SK-N-SH treated with all-trans-retinoic acid at 6 μM for 48 hours (cell line): Measurements from ENCODE around the gene KIF1A.

ENCODE experiments used
- ARNTL ChIP-seq: fragments of 450-650 bp; formaldehyde crosslinking; IDR thresholded peaks from 2 replicates; pipeline ENCODE4 v1.5.0; 2020; ENCODE audit warnings: low read depth, mild to moderate bottlenecking, moderate library complexity, borderline replicate concordance
- ESRRG ChIP-seq: fragments of 250-450 bp; sonication (Bioruptor Pico); IDR thresholded peaks from 2 replicates; pipeline ENCODE4 v1.6.1; 2021; ENCODE audit warnings: mild to moderate bottlenecking
- OSR1 ChIP-seq: fragments of 250-450 bp; sonication (Bioruptor Pico); IDR thresholded peaks from 2 replicates; pipeline ENCODE4 v1.8.0; 2022; ENCODE audit warnings: moderate library complexity, mild to moderate bottlenecking, inconsistent platforms
- PATZ1 ChIP-seq: fragments of 250-450 bp; sonication (Bioruptor Pico); IDR thresholded peaks from 2 replicates; pipeline ENCODE4 v1.8.0; 2020; ENCODE audit warnings: mild to moderate bottlenecking, moderate library complexity, borderline replicate concordance
- RARB ChIP-seq: fragments of 250-450 bp; sonication (Bioruptor Pico); IDR thresholded peaks from 2 replicates; pipeline ENCODE4 v1.8.0; 2021; ENCODE audit warnings: mild to moderate bottlenecking, moderate library complexity
- TCF4 ChIP-seq: fragments of 250-450 bp; sonication (Bioruptor Pico); IDR thresholded peaks from 2 replicates; pipeline ENCODE4 v1.8.0; 2021; ENCODE audit warnings: mild to moderate bottlenecking, moderate library complexity, borderline replicate concordance
- ZFP3 ChIP-seq: fragments of 250-450 bp; sonication (Bioruptor Pico); IDR thresholded peaks from 2 replicates; pipeline ENCODE4 v1.5.0; 2020; ENCODE audit warnings: mild to moderate bottlenecking, moderate library complexity
- ZFP30 ChIP-seq: fragments of 450-650 bp; formaldehyde crosslinking; IDR thresholded peaks from 2 replicates; pipeline ENCODE4 v1.5.0; 2022; ENCODE audit warnings: mild to moderate bottlenecking, moderate library complexity
- ZNF8 ChIP-seq: fragments of 450-650 bp; formaldehyde crosslinking; IDR thresholded peaks from 2 replicates; pipeline ENCODE4 v1.5.0; 2020; ENCODE audit warnings: mild to moderate bottlenecking, moderate library complexity
- TF ChIP-seq, protein P1 (sequence below): fragments of 250-450 bp; sonication (Bioruptor Pico); IDR thresholded peaks from 2 replicates; pipeline ENCODE4 v1.5.1; 2021; ENCODE audit warnings: mild to moderate bottlenecking, moderate library complexity

- TF ChIP-seq ARNTL (CRISPR knock-in tag) (no peak), TCF4 (CRISPR knock-in tag) (no peak), ZNF8 (CRISPR knock-in tag) (no peak), PATZ1 (CRISPR knock-in tag) (no peak), ZFP3 (no peak), OSR1 (CRISPR knock-in tag) (no peak), RARB (no peak), ESRRG (CRISPR knock-in tag) (no peak), ZFP30 (no peak)
- TF ChIP-seq, protein P1, sequence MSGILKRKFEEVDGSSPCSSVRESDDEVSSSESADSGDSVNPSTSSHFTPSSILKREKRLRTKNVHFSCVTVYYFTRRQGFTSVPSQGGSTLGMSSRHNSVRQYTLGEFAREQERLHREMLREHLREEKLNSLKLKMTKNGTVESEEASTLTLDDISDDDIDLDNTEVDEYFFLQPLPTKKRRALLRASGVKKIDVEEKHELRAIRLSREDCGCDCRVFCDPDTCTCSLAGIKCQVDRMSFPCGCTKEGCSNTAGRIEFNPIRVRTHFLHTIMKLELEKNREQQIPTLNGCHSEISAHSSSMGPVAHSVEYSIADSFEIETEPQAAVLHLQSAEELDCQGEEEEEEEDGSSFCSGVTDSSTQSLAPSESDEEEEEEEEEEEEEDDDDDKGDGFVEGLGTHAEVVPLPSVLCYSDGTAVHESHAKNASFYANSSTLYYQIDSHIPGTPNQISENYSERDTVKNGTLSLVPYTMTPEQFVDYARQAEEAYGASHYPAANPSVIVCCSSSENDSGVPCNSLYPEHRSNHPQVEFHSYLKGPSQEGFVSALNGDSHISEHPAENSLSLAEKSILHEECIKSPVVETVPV, result no peak
Observed at GRCh38 chr2:240865391-240865790, 45.4 kb upstream of the KIF1A start.
